GM21381 (cell line): ENCODE measurements around the gene APOBEC3C.
"Not testable (repeated sequence)": the region's sequence is repeated elsewhere in the genome, so short reads cannot be mapped to it uniquely, and the experiment has no call there.

Experiments
- ATAC-seq: cut with Tn5 transposase; IDR thresholded peaks from one replicate; pipeline ENCODE4 v1.9.1; 2021; ENCODE audit warnings: mild to moderate bottlenecking, moderate library complexity; ENCODE audit not compliant: unreplicated experiment

APOBEC3C gene

GRCh38 chr22:39055658-39056057, 41.6 kb downstream of the APOBEC3C start:
- ATAC-seq = no peak

GRCh38 chr22:39061290-39061689, 47.2 kb downstream of the APOBEC3C start:
- ATAC-seq = not testable (repeated sequence)

GRCh38 chr22:39061951-39062350, 47.9 kb downstream of the APOBEC3C start:
- not testable (repeated sequence) for ATAC-seq

GRCh38 chr22:39063904-39064303, 49.8 kb downstream of the APOBEC3C start:
- ATAC-seq = not testable (repeated sequence)

- ATAC-seq = not testable (repeated sequence)
Measured at GRCh38 chr22:39066442-39067276, 52.6 kb downstream of the APOBEC3C start.

GRCh38 chr22:39068033-39068785, 54.2 kb downstream of the APOBEC3C start:
- no peak for ATAC-seq
